HCT116 (cell line): ENCODE measurements around the gene SLC30A9.

Experiments
- ATF3 ChIP-seq: IDR thresholded peaks from 2 replicates; pipeline ENCODE4 v1.6.1; 2012
- EZH2phosphoT487 ChIP-seq: fragments of 200-600 bp; IDR thresholded peaks from 2 replicates; pipeline ENCODE4 v1.6.1; 2018; ENCODE audit warnings: antibody characterized with exemption, borderline replicate concordance
- POLR2A ChIP-seq: IDR thresholded peaks from 2 replicates; pipeline ENCODE4 v1.7.0; 2011; ENCODE audit warnings: borderline replicate concordance; ENCODE audit not compliant: insufficient read depth, insufficient read length; ENCODE audit errors: extremely low read depth
- POLR2AphosphoS5 ChIP-seq: IDR thresholded peaks from 2 replicates; pipeline ENCODE4 v1.6.1; 2011; ENCODE audit warnings: mild to moderate bottlenecking, low read depth, low read length, moderate library complexity
- REST ChIP-seq: IDR thresholded peaks from 2 replicates; pipeline ENCODE4 v1.6.1; 2012; ENCODE audit warnings: low read depth
- ZBTB33 ChIP-seq: IDR thresholded peaks from 2 replicates; pipeline ENCODE4 v1.6.1; 2011; ENCODE audit warnings: mild to moderate bottlenecking, low read length, moderate library complexity; ENCODE audit not compliant: insufficient replicate concordance; ENCODE audit errors: extremely low read depth
- ZNF274 ChIP-seq: fragments of 200-500 bp; sonication (Bioruptor generic); IDR thresholded peaks from 2 replicates; pipeline ENCODE4 v1.6.1; 2014; ENCODE audit warnings: mild to moderate bottlenecking, low read depth, low read length, inconsistent platforms
- TF ChIP-seq, protein P1 (sequence below), 3 experiments: fragments of 200-600 bp in 1 of 3; sonication (generic) in 1 of 3; IDR thresholded peaks in 2 of 3; conservative IDR thresholded peaks in 1 of 3; 2 replicates each; pipeline ENCODE4 v1.5.1; 2012 to 2017; ENCODE audit warnings: low read depth in 2 of 3, low read length in 2 of 3, antibody characterized with exemption in 1 of 3, borderline replicate concordance in 1 of 3, control low read depth in 1 of 3, mild to moderate bottlenecking in 1 of 3, mixed read lengths in 1 of 3, mixed run types in 1 of 3, moderate library complexity in 1 of 3; ENCODE audit not compliant: insufficient read depth in 1 of 3

- TF ChIP-seq, protein P1, sequence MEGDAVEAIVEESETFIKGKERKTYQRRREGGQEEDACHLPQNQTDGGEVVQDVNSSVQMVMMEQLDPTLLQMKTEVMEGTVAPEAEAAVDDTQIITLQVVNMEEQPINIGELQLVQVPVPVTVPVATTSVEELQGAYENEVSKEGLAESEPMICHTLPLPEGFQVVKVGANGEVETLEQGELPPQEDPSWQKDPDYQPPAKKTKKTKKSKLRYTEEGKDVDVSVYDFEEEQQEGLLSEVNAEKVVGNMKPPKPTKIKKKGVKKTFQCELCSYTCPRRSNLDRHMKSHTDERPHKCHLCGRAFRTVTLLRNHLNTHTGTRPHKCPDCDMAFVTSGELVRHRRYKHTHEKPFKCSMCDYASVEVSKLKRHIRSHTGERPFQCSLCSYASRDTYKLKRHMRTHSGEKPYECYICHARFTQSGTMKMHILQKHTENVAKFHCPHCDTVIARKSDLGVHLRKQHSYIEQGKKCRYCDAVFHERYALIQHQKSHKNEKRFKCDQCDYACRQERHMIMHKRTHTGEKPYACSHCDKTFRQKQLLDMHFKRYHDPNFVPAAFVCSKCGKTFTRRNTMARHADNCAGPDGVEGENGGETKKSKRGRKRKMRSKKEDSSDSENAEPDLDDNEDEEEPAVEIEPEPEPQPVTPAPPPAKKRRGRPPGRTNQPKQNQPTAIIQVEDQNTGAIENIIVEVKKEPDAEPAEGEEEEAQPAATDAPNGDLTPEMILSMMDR (IDR thresholded peaks at IDR 0.05 in 2 of 3, conservative IDR thresholded peaks at IDR 0.05 in 1 of 3; ENCODE audit: borderline replicate concordance in 1 of 3, insufficient read depth in 1 of 3, low read depth in 2 of 3, low read length in 2 of 3) = peak; percentile 30 to 64 (median 51); a peak in 5 of 6 replicates
- TF ChIP-seq EZH2phosphoT487 (no peak), POLR2A (no peak), POLR2AphosphoS5 (no peak), ZNF274 (no peak), ZBTB33 (no peak), ATF3 (no peak), REST (no peak)
Measured at GRCh38 chr4:41957634-41958033, 32.7 kb upstream of the SLC30A9 start.
